ENCODE data around the gene RARG. TPM values are rescaled to one million over a fixed set of nuclear protein-coding genes. Genes with fewer than 3 reads are reported as not detected.

The RARG gene
- total RNA-seq, 1 experiment from 2014 or later: 118 TPM

- H3F3A ChIP-seq (ENCODE audit: insufficient read depth, low read depth): peaks cover 21% of the 10 kb centered on the region; the same call in 1 of the 2 replicates
- no peaks in the 10 kb centered on the region for H3K36me3 ChIP-seq (ENCODE audit: low read depth)
- ChIA-PET CTCF (no interaction called here), POLR2A (ENCODE audit: unreplicated experiment) (interaction anchor here (0.5 kb wide), 1 partner anchor 221 kb away, joined by 3 read pairs; no protein-coding TSS in a partner anchor)
- H3K9me3 ChIP-seq (ENCODE audit: insufficient read depth, low read depth): no peaks in the 10 kb centered on the region
- BruUV-seq (replicated peaks): no TSS peak
- no peaks in the 10 kb centered on the region for H4K20me1 ChIP-seq (ENCODE audit: insufficient read depth)
- H3K9me2 ChIP-seq (ENCODE audit: insufficient read depth): no peaks in the 10 kb centered on the region
- no peak for DNase-seq
- no peak overlapping the region for H3K27ac ChIP-seq
- no peak overlapping the region for H2AFZ ChIP-seq
- no peak overlapping the region for H3K4me2 ChIP-seq
- H3K79me2 ChIP-seq (ENCODE audit: low read depth): no peaks in the 10 kb centered on the region
- no peak for TF ChIP-seq EZH2 (IDR thresholded peaks at IDR 0.05; ENCODE audit: low read depth)
- no peak for TF ChIP-seq CTCF (conservative IDR thresholded peaks at IDR 0.05)
- H3K4me3 ChIP-seq: no peak overlapping the region
- no peaks in the 10 kb centered on the region for H3K27me3 ChIP-seq (ENCODE audit: insufficient read depth, low read depth)
- intact Hi-C loops (cut with micrococcal nuclease; ENCODE audit: unreplicated experiment): no loop called here
- H3K4me1 ChIP-seq (replicated peaks; ENCODE audit: insufficient read depth): peaks cover 10% of the 10 kb centered on the region
These were observed 39.4 kb downstream of the RARG start for GRCh38 chr12:53192531-53193021.

DNA sequence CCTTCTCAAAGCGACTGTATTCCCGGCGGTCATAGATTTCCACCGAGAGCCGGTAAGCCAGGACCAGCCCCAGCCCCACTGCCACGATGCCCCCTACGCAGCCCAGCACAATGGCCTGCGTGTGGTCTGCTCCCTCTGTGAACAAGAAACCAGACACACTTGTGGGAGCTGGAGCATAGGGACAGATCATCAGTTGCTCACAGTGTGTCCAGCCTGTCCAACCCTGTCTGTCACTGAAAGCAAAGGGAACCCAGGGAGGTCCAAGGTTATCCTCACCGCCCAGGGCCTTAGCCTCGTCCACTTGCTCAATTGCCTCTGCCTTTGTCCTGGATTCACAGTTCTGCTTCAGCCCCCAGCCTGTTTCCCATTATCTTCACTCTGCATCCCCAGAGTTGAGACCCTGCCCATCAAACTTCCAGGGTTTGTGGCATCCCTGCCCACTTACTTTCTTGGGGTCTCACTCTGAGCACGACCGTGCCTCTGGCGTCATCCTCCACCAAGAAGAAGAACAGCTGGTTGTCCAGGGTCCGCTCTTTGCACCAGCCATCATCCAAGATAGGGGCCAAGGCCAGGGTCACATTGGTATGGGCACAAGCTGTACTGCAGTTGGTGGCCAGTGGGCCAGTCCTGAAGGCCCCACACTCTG, 40.0 kb downstream of the RARG start:
- Histone ChIP-seq H3K27ac (no peak overlapping the region), H3K36me3 (ENCODE audit: low read depth) (peaks cover 3% of the 10 kb centered on the region; the same call in 1 of the 2 replicates), H3K4me2 (no peak overlapping the region), H3K4me1 (replicated peaks; ENCODE audit: insufficient read depth) (peaks cover 10% of the 10 kb centered on the region), H3K4me3 (no peak overlapping the region), H3K9me3 (ENCODE audit: insufficient read depth, low read depth) (no peaks in the 10 kb centered on the region), H3K9me2 (ENCODE audit: insufficient read depth) (no peaks in the 10 kb centered on the region), H2AFZ (no peak overlapping the region), H3K27me3 (ENCODE audit: insufficient read depth, low read depth) (no peaks in the 10 kb centered on the region), H3F3A (ENCODE audit: insufficient read depth, low read depth) (peaks cover 21% of the 10 kb centered on the region; the same call in 1 of the 2 replicates), H4K20me1 (ENCODE audit: insufficient read depth) (no peaks in the 10 kb centered on the region), H3K79me2 (ENCODE audit: low read depth) (no peaks in the 10 kb centered on the region)
- CTCF ChIA-PET: no interaction called here
- no peak for TF ChIP-seq EZH2 (IDR thresholded peaks at IDR 0.05; ENCODE audit: low read depth)
- TF ChIP-seq CTCF (conservative IDR thresholded peaks at IDR 0.05): no peak
- DNase-seq: no peak
- intact Hi-C loops (cut with micrococcal nuclease; ENCODE audit: unreplicated experiment): no loop called here
- BruUV-seq (replicated peaks): no TSS peak
- POLR2A ChIA-PET (ENCODE audit: unreplicated experiment): interaction anchor here (0.5 to 0.7 kb wide), 2 partner anchors 12 to 220 kb away, joined by 3 to 5 read pairs; no protein-coding TSS in a partner anchor

DNA sequence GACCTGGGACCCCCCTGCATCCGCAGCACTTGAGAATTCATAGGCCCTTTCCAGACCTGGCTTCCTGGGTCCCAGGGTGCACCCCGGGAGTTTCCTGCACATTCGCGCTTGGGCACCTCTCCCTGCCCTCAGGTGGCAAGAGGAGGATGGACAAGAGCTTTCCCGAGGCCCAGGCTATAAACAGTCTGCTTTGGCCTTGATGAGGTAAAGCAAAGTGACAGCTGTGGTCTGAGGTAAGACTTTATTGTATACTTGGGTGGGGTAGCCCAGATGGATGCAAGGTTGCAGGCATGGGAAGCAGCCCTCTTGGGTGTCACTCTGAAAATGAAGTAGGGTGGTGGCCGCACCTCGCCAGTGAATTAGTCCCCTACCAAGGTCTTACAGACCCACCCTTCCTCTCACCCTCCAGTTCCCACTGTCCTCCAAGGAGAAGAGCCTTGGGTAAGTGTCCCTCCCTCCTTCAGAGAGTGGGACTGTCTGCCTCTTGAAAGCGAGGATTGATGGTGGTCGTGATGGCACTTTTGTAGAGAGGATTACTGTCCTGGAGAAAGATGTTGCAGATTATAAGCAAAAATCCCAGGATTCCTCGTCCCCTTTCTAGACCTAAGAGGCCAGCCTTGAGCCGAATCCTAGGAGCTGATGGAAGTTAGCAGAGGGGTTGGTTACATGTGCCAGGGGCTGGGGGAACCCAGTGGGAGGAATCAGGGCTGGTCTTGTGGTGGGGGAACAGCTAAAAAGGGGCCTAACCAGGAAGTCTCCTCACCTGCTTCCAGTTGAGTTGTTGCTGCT, 40.7 kb downstream of the RARG start:
- Histone ChIP-seq H3K9me3 (ENCODE audit: insufficient read depth, low read depth) (no peaks in the 10 kb centered on the region), H3K4me2 (no peak overlapping the region), H3K27me3 (ENCODE audit: insufficient read depth, low read depth) (no peaks in the 10 kb centered on the region), H3K27ac (no peak overlapping the region), H4K20me1 (ENCODE audit: insufficient read depth) (no peaks in the 10 kb centered on the region), H3K4me3 (no peak overlapping the region), H3K4me1 (replicated peaks; ENCODE audit: insufficient read depth) (peaks cover 8% of the 10 kb centered on the region), H3F3A (ENCODE audit: insufficient read depth, low read depth) (peaks cover 21% of the 10 kb centered on the region; the same call in 1 of the 2 replicates), H3K79me2 (ENCODE audit: low read depth) (no peaks in the 10 kb centered on the region), H3K9me2 (ENCODE audit: insufficient read depth) (no peaks in the 10 kb centered on the region), H2AFZ (no peak overlapping the region), H3K36me3 (ENCODE audit: low read depth) (peaks cover 10% of the 10 kb centered on the region)
- DNase-seq: no peak
- CTCF ChIA-PET: no interaction called here
- POLR2A ChIA-PET (ENCODE audit: unreplicated experiment): interaction anchor here (0.7 kb wide), 1 partner anchor 12 kb away, joined by 5 read pairs; no protein-coding TSS in a partner anchor
- intact Hi-C loops (cut with micrococcal nuclease; ENCODE audit: unreplicated experiment): no loop called here
- TF ChIP-seq EZH2 (IDR thresholded peaks at IDR 0.05; ENCODE audit: low read depth) (no peak), CTCF (conservative IDR thresholded peaks at IDR 0.05) (no peak)
- no TSS peak for BruUV-seq (replicated peaks)
